ENCODE data around the gene DDX59. TPM values are rescaled to one million over a fixed set of nuclear protein-coding genes. Genes with fewer than 3 reads are reported as not detected.

DDX59 gene
- total RNA-seq, 3 donors from 2014 or later (not counting 1 experiment from before 2014, with no cell fraction given), result 31.9 to 39.9 (median 38.7) TPM

DNA sequence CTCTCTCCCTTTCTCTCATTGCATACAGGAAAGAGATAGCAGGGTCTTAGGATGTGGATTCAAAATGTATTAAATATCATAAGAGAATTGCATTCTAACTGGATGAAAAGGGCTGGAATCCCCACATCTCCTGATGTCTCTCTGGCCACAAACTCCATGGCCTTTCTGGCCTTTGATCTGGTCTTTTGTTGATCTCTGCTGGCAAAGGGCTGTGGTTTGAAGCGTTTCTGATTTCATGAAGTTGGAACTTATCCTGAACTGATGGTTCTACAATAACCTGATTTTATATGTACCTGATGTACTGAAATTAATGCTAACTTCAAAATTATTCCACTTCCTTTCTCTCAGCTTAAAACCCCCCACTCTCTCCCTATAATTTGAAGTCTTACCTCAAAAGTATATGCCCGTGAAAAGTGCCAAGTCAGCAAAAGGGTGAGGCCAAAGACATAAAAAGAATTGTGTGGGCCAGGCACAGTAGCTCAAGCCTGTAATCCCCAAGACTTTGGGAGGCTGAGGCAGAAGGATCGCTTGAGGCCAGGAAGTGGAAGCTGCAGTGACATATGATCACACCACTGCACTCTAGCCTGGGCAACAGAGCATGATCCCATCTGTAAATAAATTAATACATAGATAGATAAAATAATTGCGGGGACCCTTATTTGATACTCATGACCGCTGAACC lies 42.7 kb downstream of the DDX59 start:
- TF ChIP-seq, protein P1, sequence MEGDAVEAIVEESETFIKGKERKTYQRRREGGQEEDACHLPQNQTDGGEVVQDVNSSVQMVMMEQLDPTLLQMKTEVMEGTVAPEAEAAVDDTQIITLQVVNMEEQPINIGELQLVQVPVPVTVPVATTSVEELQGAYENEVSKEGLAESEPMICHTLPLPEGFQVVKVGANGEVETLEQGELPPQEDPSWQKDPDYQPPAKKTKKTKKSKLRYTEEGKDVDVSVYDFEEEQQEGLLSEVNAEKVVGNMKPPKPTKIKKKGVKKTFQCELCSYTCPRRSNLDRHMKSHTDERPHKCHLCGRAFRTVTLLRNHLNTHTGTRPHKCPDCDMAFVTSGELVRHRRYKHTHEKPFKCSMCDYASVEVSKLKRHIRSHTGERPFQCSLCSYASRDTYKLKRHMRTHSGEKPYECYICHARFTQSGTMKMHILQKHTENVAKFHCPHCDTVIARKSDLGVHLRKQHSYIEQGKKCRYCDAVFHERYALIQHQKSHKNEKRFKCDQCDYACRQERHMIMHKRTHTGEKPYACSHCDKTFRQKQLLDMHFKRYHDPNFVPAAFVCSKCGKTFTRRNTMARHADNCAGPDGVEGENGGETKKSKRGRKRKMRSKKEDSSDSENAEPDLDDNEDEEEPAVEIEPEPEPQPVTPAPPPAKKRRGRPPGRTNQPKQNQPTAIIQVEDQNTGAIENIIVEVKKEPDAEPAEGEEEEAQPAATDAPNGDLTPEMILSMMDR (IDR thresholded peaks at IDR 0.05), result no peak
- no peak overlapping the region for H3K4me3 ChIP-seq (ENCODE audit: low read length)
- no peaks in the 10 kb centered on the region for H3K36me3 ChIP-seq (ENCODE audit: control insufficient read depth, insufficient read depth, low read length)
- peaks cover 7% of the 10 kb centered on the region for H3K4me1 ChIP-seq (ENCODE audit: control insufficient read depth, insufficient read depth, low read length)
- DNase-seq (no peak), ATAC-seq (no peak)
- Mint-ChIP-seq H3K4me3 (no peak overlapping the region), H3K4me1 (no peaks in the 10 kb centered on the region), H3K27me3 (ENCODE audit: low read depth in 2 of 2) (no peaks in the 10 kb centered on the region), H3K36me3 (no peaks in the 10 kb centered on the region), H3K9me3 (no peaks in the 10 kb centered on the region), H3K27ac (no peak overlapping the region)
- 83% methylated on average over 5 of the region's 5 CpGs for WGBS (ENCODE audit: insufficient coverage)
- no peak overlapping the region for H3K27ac ChIP-seq (ENCODE audit: low read length)
- intact Hi-C loops (cut with micrococcal nuclease), result no loop called here
- no peaks in the 10 kb centered on the region for H3K27me3 ChIP-seq (ENCODE audit: control insufficient read depth, insufficient read depth, low read length)
- no peaks in the 10 kb centered on the region for H3K9me3 ChIP-seq (ENCODE audit: control insufficient read depth, insufficient read depth, low read length)

DNA sequence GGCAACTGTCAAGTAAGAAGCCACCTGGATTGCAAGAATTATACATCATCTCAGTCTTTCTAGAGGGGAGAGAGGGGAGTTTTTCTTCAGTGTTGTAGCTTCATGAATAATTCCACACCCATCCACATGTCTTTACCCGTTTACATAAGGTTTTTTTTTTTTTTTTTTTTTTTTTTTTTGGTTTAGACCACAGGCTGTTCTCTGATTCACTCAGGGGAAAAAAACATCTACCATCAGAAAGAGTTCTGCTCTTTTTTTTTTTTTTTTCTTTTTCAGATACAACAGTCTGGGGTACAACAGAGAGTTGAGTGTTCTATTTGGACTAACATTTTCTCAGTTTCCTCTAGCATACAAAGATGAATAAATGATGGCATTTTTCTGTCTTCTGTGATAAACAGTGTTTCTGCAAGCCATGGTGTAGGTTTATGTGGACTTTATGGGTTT lies 44.3 kb downstream of the DDX59 start:
- DNase-seq (peak in 1 of 2 donors; percentile 45), ATAC-seq (no peak)
- Histone ChIP-seq H3K27me3 (ENCODE audit: control insufficient read depth, insufficient read depth, low read length) (no peaks in the 10 kb centered on the region), H3K9me3 (ENCODE audit: control insufficient read depth, insufficient read depth, low read length) (no peaks in the 10 kb centered on the region), H3K4me3 (ENCODE audit: low read length) (no peak overlapping the region), H3K27ac (ENCODE audit: low read length) (no peak overlapping the region), H3K36me3 (ENCODE audit: control insufficient read depth, insufficient read depth, low read length) (no peaks in the 10 kb centered on the region), H3K4me1 (ENCODE audit: control insufficient read depth, insufficient read depth, low read length) (peaks cover 14% of the 10 kb centered on the region)
- Mint-ChIP-seq H3K27me3 (ENCODE audit: low read depth in 2 of 2) (no peaks in the 10 kb centered on the region), H3K9me3 (no peaks in the 10 kb centered on the region), H3K36me3 (no peaks in the 10 kb centered on the region), H3K4me3 (no peak overlapping the region), H3K4me1 (peaks cover 6% of the 10 kb centered on the region in 2 donors), H3K27ac (no peak overlapping the region)
- WGBS (ENCODE audit: insufficient coverage), result no CpG with 5 or more reads among the region's 1 CpG
- intact Hi-C loops (cut with micrococcal nuclease), result no loop called here
- TF ChIP-seq, protein P1 (IDR thresholded peaks at IDR 0.05), result no peak

DNA sequence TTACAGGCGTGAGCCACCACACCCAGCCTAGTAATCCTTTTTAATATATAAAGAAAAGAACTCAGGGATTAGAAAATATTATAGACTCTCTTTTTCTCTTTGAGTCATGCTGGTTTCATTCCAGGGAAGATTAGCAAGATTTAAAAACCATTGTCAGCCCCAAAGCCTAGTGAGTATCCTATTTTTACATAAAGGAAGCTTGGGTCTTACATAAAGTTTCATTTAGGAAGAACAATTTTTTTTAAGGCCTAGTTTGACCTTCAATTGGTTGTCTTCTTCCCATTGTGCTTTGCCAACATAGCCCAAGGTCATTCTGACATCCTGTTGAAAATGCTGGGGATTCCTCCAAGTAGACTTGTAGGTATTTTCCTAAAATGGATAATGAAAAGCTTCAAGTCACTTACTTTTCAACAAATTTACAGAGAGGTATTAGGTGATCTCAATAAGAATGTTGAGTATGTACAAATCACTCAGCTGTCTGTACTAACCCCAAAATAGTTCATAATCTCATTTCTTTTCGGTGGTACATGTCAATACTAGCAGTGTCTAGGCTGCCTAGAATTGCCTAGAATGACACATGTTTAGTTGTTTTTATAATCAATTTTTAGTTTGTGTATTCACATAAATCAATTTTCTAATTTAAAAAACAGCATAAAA lies 44.9 kb downstream of the DDX59 start:
- TF ChIP-seq, protein P1 (IDR thresholded peaks at IDR 0.05), result no peak
- no peaks in the 10 kb centered on the region for H3K36me3 ChIP-seq (ENCODE audit: control insufficient read depth, insufficient read depth, low read length)
- WGBS (ENCODE audit: insufficient coverage), result no CpG with 5 or more reads among the region's 2 CpGs
- no peak overlapping the region for H3K4me3 ChIP-seq (ENCODE audit: low read length)
- H3K36me3 Mint-ChIP-seq, result no peaks in the 10 kb centered on the region
- H3K4me1 ChIP-seq (ENCODE audit: control insufficient read depth, insufficient read depth, low read length), result peaks cover 17% of the 10 kb centered on the region
- no peaks in the 10 kb centered on the region for H3K27me3 Mint-ChIP-seq (ENCODE audit: low read depth in 2 of 2)
- peaks cover 11% of the 10 kb centered on the region in 2 donors for H3K4me1 Mint-ChIP-seq
- intact Hi-C loops (cut with micrococcal nuclease), result loop anchor here (5.0 kb wide), 1 partner anchor 487 kb away; the partner anchor contains the start of gene CACNA1S
- no peak overlapping the region for H3K4me3 Mint-ChIP-seq
- no peaks in the 10 kb centered on the region for H3K9me3 Mint-ChIP-seq
- no peak overlapping the region for H3K27ac ChIP-seq (ENCODE audit: low read length)
- DNase-seq (no peak), ATAC-seq (no peak)
- no peaks in the 10 kb centered on the region for H3K27me3 ChIP-seq (ENCODE audit: control insufficient read depth, insufficient read depth, low read length)
- H3K27ac Mint-ChIP-seq, result no peak overlapping the region
- H3K9me3 ChIP-seq (ENCODE audit: control insufficient read depth, insufficient read depth, low read length), result no peaks in the 10 kb centered on the region
